Colonic mucosa (tissue), 4 donors: ENCODE data around the gene PLXNA4. TPM values are rescaled to one million over a fixed set of nuclear protein-coding genes. Genes with fewer than 3 reads are reported as not detected.

Experiments used
- DNase-seq: peaks from one replicate; pipeline ENCODE4 v3.0.0-alpha.2; 2020
- H3K27ac ChIP-seq: fragments of 200-600 bp; one replicate; pipeline ENCODE4 v1.8.0; 2021
- H3K27me3 ChIP-seq: fragments of 200-600 bp; one replicate; pipeline ENCODE4 v1.8.0; 2021
- H3K36me3 ChIP-seq: fragments of 200-600 bp; one replicate; pipeline ENCODE4 v1.8.0; 2021
- H3K4me1 ChIP-seq: fragments of 200-600 bp; one replicate; pipeline ENCODE4 v1.8.0; 2021; ENCODE audit warnings: mild to moderate bottlenecking
- H3K4me3 ChIP-seq: fragments of 200-600 bp; one replicate; pipeline ENCODE4 v1.8.0; 2021
- H3K9ac ChIP-seq, 2 donors: one replicate each; pipeline ENCODE4 v1.7.0; 2013; ENCODE audit warnings: control low read depth in 2 of 2, low read depth in 2 of 2, low read length in 2 of 2
- H3K9me3 ChIP-seq: fragments of 200-600 bp; one replicate; pipeline ENCODE4 v1.8.0; 2021
- CTCF ChIP-seq: fragments of 200-600 bp; IDR thresholded peaks from one replicate; pipeline ENCODE4 v1.8.0; 2022; ENCODE audit warnings: antibody characterized with exemption, mild to moderate bottlenecking
- intact Hi-C: fragments of 100-400 bp; cut with DNase I; formaldehyde crosslinking; loops from one replicate; pipeline ENCODE4 v1.14.1; 2022
- total RNA-seq, 2 donors: library from RNA; stranded (reverse); fragmentation: NEBNext Ultra II Directional in 1 of 2; extraction: Animal tissue kit (Norgen Biotek cat#: 25700) in 1 of 2; gene quantifications; one replicate each; pipeline ENCODE4 v1.2.1, GENCODE V29; 2021
- donor health status: healthy.
- donor health status: DM: no; HTN: no; CAD: no.
- donor health status: DM: no; HTN: no; CAD: no.

The PLXNA4 gene
- total RNA-seq, 2 donors from 2014 or later: 0.15 to 0.77 TPM

GRCh38 chr7:132254455-132254854, 321.8 kb downstream of the PLXNA4 start:
- Histone ChIP-seq H3K9me3 (no peaks in the 10 kb centered on the region), H3K27ac (no peak overlapping the region), H3K4me1 (peaks cover 8% of the 10 kb centered on the region), H3K27me3 (no peaks in the 10 kb centered on the region), H3K9ac (no peak overlapping the region), H3K4me3 (no peak overlapping the region), H3K36me3 (no peaks in the 10 kb centered on the region)
- intact Hi-C loops: loop anchor here (5.0 kb wide), 1 partner anchor 312 kb away; no protein-coding TSS in a partner anchor
- no peak for TF ChIP-seq CTCF
- no peak for DNase-seq

GRCh38 chr7:132252793-132253100, 323.5 kb downstream of the PLXNA4 start:
- Histone ChIP-seq H3K9me3 (no peaks in the 10 kb centered on the region), H3K27ac (no peak overlapping the region), H3K9ac (no peak overlapping the region), H3K4me1 (peaks cover 8% of the 10 kb centered on the region), H3K4me3 (no peak overlapping the region), H3K36me3 (no peaks in the 10 kb centered on the region), H3K27me3 (no peaks in the 10 kb centered on the region)
- no peak for TF ChIP-seq CTCF
- intact Hi-C loops: loop anchor here (5.0 kb wide), 1 partner anchor 310 kb away; no protein-coding TSS in a partner anchor
- no peak for DNase-seq

GRCh38 chr7:132251327-132251659, 325.0 kb downstream of the PLXNA4 start:
- H3K9ac ChIP-seq: peak overlapping the region in 1 of 2 donors; percentile 13
- TF ChIP-seq CTCF: no peak
- peak overlapping the region; percentile 71 for H3K27ac ChIP-seq
- no peaks in the 10 kb centered on the region for H3K27me3 ChIP-seq
- H3K9me3 ChIP-seq: no peaks in the 10 kb centered on the region
- intact Hi-C loops: loop anchor here (5.0 kb wide), 1 partner anchor 309 kb away; no protein-coding TSS in a partner anchor
- H3K4me3 ChIP-seq: no peak overlapping the region
- H3K36me3 ChIP-seq: no peaks in the 10 kb centered on the region
- H3K4me1 ChIP-seq: peaks cover 8% of the 10 kb centered on the region
- peak; percentile 89 for DNase-seq

GRCh38 chr7:132250480-132251326, 325.6 kb downstream of the PLXNA4 start:
- Histone ChIP-seq H3K4me1 (peaks cover 8% of the 10 kb centered on the region), H3K9ac (no peak overlapping the region), H3K36me3 (no peaks in the 10 kb centered on the region), H3K9me3 (no peaks in the 10 kb centered on the region), H3K27ac (peak overlapping the region; percentile 71), H3K27me3 (no peaks in the 10 kb centered on the region), H3K4me3 (no peak overlapping the region)
- no peak for TF ChIP-seq CTCF
- peak; percentile 35 for DNase-seq
- intact Hi-C loops: loop anchor here (5.0 kb wide), 1 partner anchor 308 kb away; no protein-coding TSS in a partner anchor

GRCh38 chr7:132249256-132249971, 326.9 kb downstream of the PLXNA4 start:
- peak; percentile 15 for TF ChIP-seq CTCF
- no peak overlapping the region for H3K4me3 ChIP-seq
- peaks cover 8% of the 10 kb centered on the region for H3K4me1 ChIP-seq
- H3K9me3 ChIP-seq: no peaks in the 10 kb centered on the region
- H3K9ac ChIP-seq: no peak overlapping the region
- H3K27ac ChIP-seq: no peak overlapping the region
- H3K36me3 ChIP-seq: no peaks in the 10 kb centered on the region
- intact Hi-C loops: no loop called here
- H3K27me3 ChIP-seq: no peaks in the 10 kb centered on the region
- DNase-seq: peak; percentile 58
